Stimulated activated naive CD8-positive, alpha-beta T cell treated with anti-CD3 and anti-CD28 coated beads, Interleukin-15, amount 100 ng/mL, for 72 hours (primary cell): ENCODE measurements around the gene PTCD1.

Source experiments
- ATAC-seq: fragments of 150-1000 bp; cut with Tn5 transposase; 2 replicates; pipeline ENCODE4 v1.10.0; 2021; ENCODE audit warnings: mild to moderate bottlenecking, moderate library complexity
- DNase-seq, 2 donors: peaks; one replicate each; pipeline ENCODE4 v3.0.0; 2021 to 2022
- H3K27ac Mint-ChIP-seq, 2 donors: one replicate each; pipeline ENCODE4 v1.8.0; 2022; ENCODE audit warnings: mild to moderate bottlenecking in 2 of 2, mixed read lengths in 2 of 2, moderate library complexity in 2 of 2
- H3K27me3 Mint-ChIP-seq: one replicate; pipeline ENCODE4 v1.8.0; 2022; ENCODE audit warnings: mixed read lengths
- H3K4me1 Mint-ChIP-seq: one replicate; pipeline ENCODE4 v1.8.0; 2022; ENCODE audit warnings: mild to moderate bottlenecking, mixed read lengths
- H3K4me3 Mint-ChIP-seq, 2 donors: one replicate each; pipeline ENCODE4 v1.8.0; 2022; ENCODE audit warnings: mild to moderate bottlenecking in 2 of 2, mixed read lengths in 2 of 2, moderate library complexity in 1 of 2
- H3K9me3 Mint-ChIP-seq, 2 donors: one replicate each; pipeline ENCODE4 v1.8.0; 2022; ENCODE audit warnings: mixed read lengths in 2 of 2

The PTCD1 gene

GRCh38 chr7:99379043-99379577 is 59.5 kb downstream of the PTCD1 start:
- ATAC-seq: peak; percentile 6

GRCh38 chr7:99375070-99375807 is 63.4 kb downstream of the PTCD1 start:
- H3K27ac Mint-ChIP-seq: peak overlapping the region; percentile 90 to 95
- ATAC-seq: peak; percentile 69
- peaks cover 63% of the 10 kb centered on the region for H3K4me1 Mint-ChIP-seq

More at GRCh38 chr7:99379043-99379577, 59.5 kb downstream of the PTCD1 start:
- Mint-ChIP-seq H3K27ac (peak overlapping the region; percentile 29 to 56), H3K4me1 (peaks cover 73% of the 10 kb centered on the region), H3K9me3 (no peaks in the 10 kb centered on the region), H3K27me3 (no peaks in the 10 kb centered on the region), H3K4me3 (peak overlapping the region; percentile 83 to 84)
- peak; percentile 31 to 53 for DNase-seq

DNA sequence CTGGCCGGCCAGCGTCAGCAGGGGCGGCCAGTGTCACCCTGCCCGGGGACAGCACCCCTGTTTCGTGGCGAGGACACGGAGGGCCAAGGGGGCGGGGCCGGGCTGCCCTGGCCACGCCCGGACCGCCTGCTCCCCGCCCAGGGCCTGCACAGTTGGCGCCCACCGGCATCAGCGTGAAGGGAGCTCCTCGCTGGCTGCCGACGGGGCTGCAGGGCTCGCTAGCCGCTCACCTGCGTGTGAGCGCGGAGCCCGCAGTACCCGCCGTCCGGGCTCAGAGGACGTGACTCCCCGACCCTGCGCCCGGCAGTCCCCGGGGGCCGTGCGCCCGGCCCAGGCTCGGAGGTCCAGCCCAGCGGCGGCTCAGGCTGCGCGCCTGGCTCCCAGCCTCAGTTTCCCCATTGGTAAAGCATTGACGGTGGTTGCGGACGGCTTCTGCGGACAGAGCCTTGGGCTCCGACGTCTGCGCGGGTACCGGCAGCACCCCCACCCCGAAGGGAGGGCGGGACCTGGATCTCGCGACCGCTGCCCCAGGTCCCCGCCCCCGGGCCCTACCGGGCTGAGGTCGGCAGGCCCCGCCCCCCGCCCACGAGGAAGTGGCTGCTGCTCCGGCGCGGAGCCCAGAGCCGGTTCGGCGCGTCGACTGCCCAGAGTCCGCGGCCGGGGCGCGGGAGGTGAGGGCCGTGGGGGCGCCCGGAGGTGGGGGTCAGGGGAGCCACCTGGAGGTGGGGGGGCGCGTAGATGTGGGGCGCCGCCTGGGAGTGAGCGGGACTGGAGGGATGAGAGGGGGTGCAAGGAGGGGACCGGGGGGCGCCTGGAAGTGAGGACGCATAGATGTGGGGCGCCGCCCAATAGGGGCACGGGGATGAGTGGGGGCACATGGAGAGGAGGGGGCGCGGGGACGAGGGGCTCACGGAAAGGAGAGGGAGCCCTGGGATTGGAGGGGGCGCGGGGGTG is 64.2 kb downstream of the PTCD1 start, which contains the start of gene ARPC1B:
Gene ARPC1B (plus strand): TSS at position 620 of the 954 bp plus-strand sequence. CDS start 10,985 bp downstream, outside the sequence.
- H3K4me3 Mint-ChIP-seq: peak within 1 kb of the TSS; percentile 82 to 90
- peak; percentile 76 to 78 for DNase-seq
- H3K4me1 Mint-ChIP-seq: peaks cover 63% of the 10 kb centered on the region
- H3K9me3 Mint-ChIP-seq: no peaks in the 10 kb centered on the region
- peak within 1 kb of the TSS; percentile 90 to 95 for H3K27ac Mint-ChIP-seq
- peak; percentile 77 for ATAC-seq
- no peaks in the 10 kb centered on the region for H3K27me3 Mint-ChIP-seq

More at GRCh38 chr7:99375070-99375807, 63.4 kb downstream of the PTCD1 start:
- Mint-ChIP-seq H3K9me3 (no peaks in the 10 kb centered on the region), H3K4me3 (peak overlapping the region; percentile 82 to 90), H3K27me3 (no peaks in the 10 kb centered on the region)
- peak; percentile 78 to 79 for DNase-seq

GRCh38 chr7:99373091-99374066 is 65.2 kb downstream of the PTCD1 start:
- DNase-seq: no peak
- Mint-ChIP-seq H3K9me3 (no peaks in the 10 kb centered on the region), H3K27ac (peak overlapping the region in 1 of 2 donors; percentile 8), H3K4me1 (peaks cover 60% of the 10 kb centered on the region), H3K4me3 (peak overlapping the region; percentile 80 to 90), H3K27me3 (no peaks in the 10 kb centered on the region)
- ATAC-seq: no peak

- Mint-ChIP-seq H3K27me3 (no peaks in the 10 kb centered on the region), H3K27ac (peak overlapping the region in 1 of 2 donors; percentile 8), H3K9me3 (no peaks in the 10 kb centered on the region), H3K4me1 (peaks cover 52% of the 10 kb centered on the region), H3K4me3 (peak overlapping the region; percentile 80 to 90)
- ATAC-seq (no peak), DNase-seq (no peak)
Observed at GRCh38 chr7:99372275-99373090, 66.1 kb downstream of the PTCD1 start.

- Mint-ChIP-seq H3K27me3 (no peaks in the 10 kb centered on the region), H3K27ac (peak overlapping the region in 1 of 2 donors; percentile 79), H3K9me3 (no peaks in the 10 kb centered on the region), H3K4me3 (no peak overlapping the region), H3K4me1 (peaks cover 41% of the 10 kb centered on the region)
- ATAC-seq (no peak), DNase-seq (no peak)
Observed at GRCh38 chr7:99371376-99371920, 67.2 kb downstream of the PTCD1 start.

GRCh38 chr7:99369767-99370391 is 68.7 kb downstream of the PTCD1 start:
- H3K4me3 Mint-ChIP-seq: no peak overlapping the region
- DNase-seq: no peak
- peaks cover 41% of the 10 kb centered on the region for H3K4me1 Mint-ChIP-seq
- H3K9me3 Mint-ChIP-seq: no peaks in the 10 kb centered on the region
- no peak for ATAC-seq
- H3K27ac Mint-ChIP-seq: peak overlapping the region in 1 of 2 donors; percentile 27
- H3K27me3 Mint-ChIP-seq: no peaks in the 10 kb centered on the region

- Mint-ChIP-seq H3K9me3 (no peaks in the 10 kb centered on the region), H3K27me3 (no peaks in the 10 kb centered on the region), H3K27ac (peak overlapping the region; percentile 9 to 88), H3K4me1 (peaks cover 40% of the 10 kb centered on the region), H3K4me3 (no peak overlapping the region)
- ATAC-seq (no peak), DNase-seq (no peak)
Observed at GRCh38 chr7:99368750-99369389, 69.7 kb downstream of the PTCD1 start.
